T-helper 2 cell treated with Interferon-gamma antibody and Interleukin-4, amounts not matched to agents 5 μg/mL and 100 μg/mL, for 36 hours (primary cell): ENCODE measurements around the gene HMHB1.

Experiments
- DNase-seq: peaks from one replicate; pipeline ENCODE4 v3.0.0; 2021; ENCODE audit warnings: low spot score
- H3K27ac Mint-ChIP-seq: one replicate; pipeline ENCODE4 v1.8.0; 2021; ENCODE audit warnings: mild to moderate bottlenecking, mixed read lengths
- H3K27me3 Mint-ChIP-seq: one replicate; pipeline ENCODE4 v1.8.0; 2021; ENCODE audit warnings: low read depth, mixed read lengths
- H3K36me3 Mint-ChIP-seq: one replicate; pipeline ENCODE4 v1.8.0; 2021; ENCODE audit warnings: low read depth, mixed read lengths
- H3K4me1 Mint-ChIP-seq: one replicate; pipeline ENCODE4 v1.8.0; 2021; ENCODE audit warnings: low read depth, mixed read lengths
- H3K4me3 Mint-ChIP-seq: one replicate; pipeline ENCODE4 v1.8.0; 2022; ENCODE audit warnings: mild to moderate bottlenecking, moderate library complexity, mixed read lengths
- H3K9me3 Mint-ChIP-seq: one replicate; pipeline ENCODE4 v1.8.0; 2021; ENCODE audit warnings: mixed read lengths

Gene HMHB1

DNA sequence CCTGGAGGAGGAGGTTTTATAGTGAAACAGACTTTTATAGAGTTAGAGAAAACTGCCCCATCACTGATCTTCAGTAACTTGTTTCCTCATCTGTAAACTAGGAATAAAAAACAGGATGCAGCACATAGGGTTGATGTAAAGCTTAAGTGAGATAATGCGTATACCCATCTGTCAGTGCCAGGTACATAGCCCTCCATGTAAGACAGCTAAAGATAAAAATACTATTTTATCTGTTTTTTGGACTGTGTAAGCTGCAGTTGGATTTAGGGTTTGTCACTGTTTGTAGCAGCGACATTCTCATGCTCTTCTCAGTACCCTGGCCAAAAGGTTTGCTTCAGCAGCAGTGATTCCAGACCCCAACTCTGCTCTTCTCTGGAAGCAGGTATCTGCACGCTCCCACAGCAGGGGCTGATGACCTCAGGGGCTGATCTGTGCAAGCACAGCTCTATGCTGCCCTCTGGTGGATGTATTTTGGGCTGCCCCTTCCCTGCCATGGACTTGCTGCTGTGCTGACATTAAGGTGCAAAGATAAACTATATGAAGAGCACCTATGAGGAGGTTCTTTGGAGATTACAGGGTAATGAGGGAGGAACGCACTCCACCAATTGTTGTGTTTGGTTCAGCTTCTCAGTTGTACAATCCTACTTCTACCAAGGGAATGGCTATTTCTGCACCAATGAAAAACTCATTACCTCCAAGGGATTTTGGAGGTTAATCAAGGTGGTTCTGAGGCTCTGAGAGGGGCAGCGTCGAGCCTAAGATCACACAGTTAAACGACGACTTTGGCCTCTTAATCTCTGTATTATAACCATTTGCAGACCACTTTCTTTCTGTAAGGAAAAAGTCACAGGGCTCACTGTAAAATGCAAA, 13.1 kb downstream of the HMHB1 start:
- Mint-ChIP-seq H3K4me3 (no peak overlapping the region), H3K9me3 (no peaks in the 10 kb centered on the region), H3K36me3 (no peaks in the 10 kb centered on the region), H3K27me3 (no peaks in the 10 kb centered on the region), H3K27ac (no peak overlapping the region), H3K4me1 (peaks cover 18% of the 10 kb centered on the region)
- peak; percentile 76 for DNase-seq

DNA sequence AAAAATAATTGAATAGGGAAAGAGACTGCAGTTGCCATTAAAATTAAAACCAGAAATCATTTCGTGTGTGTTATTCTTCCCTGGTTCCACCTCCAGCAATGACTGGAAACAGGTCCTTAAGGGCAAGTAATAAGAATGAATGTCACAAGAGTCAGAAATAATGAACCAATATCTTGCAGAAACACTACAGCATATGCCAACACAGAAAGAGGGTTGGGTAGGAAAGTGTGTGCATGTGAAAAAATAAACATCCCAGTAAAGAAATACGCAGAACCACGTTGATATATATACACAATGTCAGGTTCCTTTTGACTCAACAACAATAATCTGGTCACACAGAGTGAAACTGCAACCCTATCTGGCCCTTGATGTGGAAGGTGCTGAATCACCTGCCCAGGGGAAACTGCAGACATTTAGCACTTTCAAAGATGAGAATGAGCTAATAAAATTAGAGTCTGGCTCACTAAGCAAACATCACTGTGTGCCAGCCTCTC, 15.0 kb downstream of the HMHB1 start:
- peak; percentile 70 for DNase-seq
- peaks cover 2% of the 10 kb centered on the region for H3K27me3 Mint-ChIP-seq
- no peaks in the 10 kb centered on the region for H3K36me3 Mint-ChIP-seq
- H3K9me3 Mint-ChIP-seq, result no peaks in the 10 kb centered on the region
- H3K4me1 Mint-ChIP-seq, result peaks cover 18% of the 10 kb centered on the region
- no peak overlapping the region for H3K4me3 Mint-ChIP-seq
- H3K27ac Mint-ChIP-seq, result no peak overlapping the region

DNA sequence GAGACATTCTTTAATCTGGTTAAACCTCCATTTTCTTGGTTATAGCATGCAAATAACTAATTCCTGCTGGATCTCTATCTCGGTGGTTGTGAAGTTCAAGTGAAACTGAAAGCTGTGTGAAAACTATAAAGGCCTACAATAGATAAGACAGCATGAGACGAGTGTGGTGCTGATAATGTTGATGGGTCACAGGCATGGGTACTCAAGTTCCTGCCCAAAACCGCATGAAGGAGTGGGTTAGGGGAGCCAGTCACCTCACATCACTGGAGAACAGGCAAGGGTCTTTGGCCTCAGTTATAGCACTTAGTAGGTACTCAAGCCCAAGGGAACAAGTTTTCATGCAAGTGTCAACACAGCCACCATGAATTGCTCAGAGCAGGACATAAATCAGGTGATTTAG, 16.7 kb downstream of the HMHB1 start:
- H3K27ac Mint-ChIP-seq, result peak overlapping the region; percentile 41
- peak overlapping the region; percentile 72 for H3K4me3 Mint-ChIP-seq
- no peaks in the 10 kb centered on the region for H3K36me3 Mint-ChIP-seq
- H3K9me3 Mint-ChIP-seq, result no peaks in the 10 kb centered on the region
- peaks cover 2% of the 10 kb centered on the region for H3K27me3 Mint-ChIP-seq
- peak; percentile 55 for DNase-seq
- H3K4me1 Mint-ChIP-seq, result peaks cover 18% of the 10 kb centered on the region

DNA sequence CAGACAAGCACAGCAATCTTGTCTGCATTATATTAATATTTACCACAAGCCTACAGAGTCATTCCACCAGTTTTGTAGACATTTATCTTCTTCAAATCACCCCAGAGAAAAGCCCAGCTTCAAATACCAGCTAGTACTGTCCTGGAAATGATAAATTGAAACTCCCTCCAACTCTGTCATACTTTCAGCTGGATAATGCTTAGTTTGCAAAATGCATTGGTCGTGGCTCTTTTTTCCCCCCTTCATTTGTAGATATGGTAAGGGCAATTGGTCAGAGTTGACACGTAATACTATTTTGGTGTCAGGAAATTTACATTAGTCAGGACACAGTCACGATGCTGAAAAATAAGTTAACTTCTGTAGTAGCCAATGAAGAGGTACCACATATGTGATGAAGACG, 21.2 kb downstream of the HMHB1 start:
- Mint-ChIP-seq H3K27me3 (peaks cover 2% of the 10 kb centered on the region), H3K27ac (no peak overlapping the region), H3K4me3 (no peak overlapping the region), H3K4me1 (peaks cover 7% of the 10 kb centered on the region), H3K36me3 (no peaks in the 10 kb centered on the region), H3K9me3 (no peaks in the 10 kb centered on the region)
- no peak for DNase-seq

DNA sequence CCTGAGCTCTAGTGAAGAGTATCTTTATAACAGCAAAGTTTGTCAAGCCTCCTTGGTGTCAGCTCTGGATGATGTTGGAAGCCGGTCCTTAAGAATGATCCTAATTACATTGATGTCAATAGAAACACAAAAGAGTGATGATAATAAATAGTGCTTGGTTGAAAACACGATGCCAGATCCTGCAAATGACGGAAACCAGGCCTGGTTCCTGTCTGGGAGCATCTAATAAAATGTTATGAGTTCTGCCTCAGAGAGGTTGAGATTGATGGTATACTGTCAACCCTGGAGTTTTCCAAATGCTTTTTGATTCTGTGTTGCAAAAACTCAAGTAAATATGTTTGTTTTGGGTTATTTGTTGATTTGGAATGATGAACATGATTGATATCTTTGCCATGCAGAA, 23.3 kb downstream of the HMHB1 start:
- no peak overlapping the region for H3K27ac Mint-ChIP-seq
- DNase-seq, result no peak
- no peaks in the 10 kb centered on the region for H3K9me3 Mint-ChIP-seq
- peaks cover 7% of the 10 kb centered on the region for H3K27me3 Mint-ChIP-seq
- no peaks in the 10 kb centered on the region for H3K4me1 Mint-ChIP-seq
- no peak overlapping the region for H3K4me3 Mint-ChIP-seq
- no peaks in the 10 kb centered on the region for H3K36me3 Mint-ChIP-seq

DNA sequence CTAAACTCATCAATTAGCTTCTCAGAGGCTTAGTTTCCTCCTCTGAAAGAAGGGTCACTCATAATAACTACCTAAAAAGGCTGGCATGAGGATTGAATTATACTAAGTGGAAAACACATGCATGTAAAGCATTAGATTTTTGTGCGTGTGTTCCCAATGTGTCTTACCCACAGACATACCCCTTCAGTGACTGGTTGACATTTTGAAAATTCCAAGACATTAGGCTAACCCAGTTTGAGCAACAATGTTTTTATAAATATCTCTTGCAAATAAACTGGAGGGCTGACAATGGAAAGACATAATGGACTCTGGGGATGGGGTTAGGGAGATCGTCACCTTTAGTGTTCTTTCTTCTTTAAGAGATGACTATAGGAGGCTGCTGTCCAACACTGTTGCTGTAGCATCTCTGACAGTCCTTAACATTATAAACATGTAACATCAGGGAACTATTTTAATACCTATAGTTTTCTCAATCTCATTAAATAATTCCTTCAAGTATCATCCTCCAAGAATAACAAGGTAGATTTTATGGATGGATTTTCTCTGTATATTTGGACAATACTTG, 24.3 kb downstream of the HMHB1 start:
- Mint-ChIP-seq H3K9me3 (no peaks in the 10 kb centered on the region), H3K27ac (no peak overlapping the region), H3K4me1 (no peaks in the 10 kb centered on the region), H3K36me3 (no peaks in the 10 kb centered on the region), H3K4me3 (no peak overlapping the region), H3K27me3 (peaks cover 12% of the 10 kb centered on the region)
- DNase-seq, result no peak

DNA sequence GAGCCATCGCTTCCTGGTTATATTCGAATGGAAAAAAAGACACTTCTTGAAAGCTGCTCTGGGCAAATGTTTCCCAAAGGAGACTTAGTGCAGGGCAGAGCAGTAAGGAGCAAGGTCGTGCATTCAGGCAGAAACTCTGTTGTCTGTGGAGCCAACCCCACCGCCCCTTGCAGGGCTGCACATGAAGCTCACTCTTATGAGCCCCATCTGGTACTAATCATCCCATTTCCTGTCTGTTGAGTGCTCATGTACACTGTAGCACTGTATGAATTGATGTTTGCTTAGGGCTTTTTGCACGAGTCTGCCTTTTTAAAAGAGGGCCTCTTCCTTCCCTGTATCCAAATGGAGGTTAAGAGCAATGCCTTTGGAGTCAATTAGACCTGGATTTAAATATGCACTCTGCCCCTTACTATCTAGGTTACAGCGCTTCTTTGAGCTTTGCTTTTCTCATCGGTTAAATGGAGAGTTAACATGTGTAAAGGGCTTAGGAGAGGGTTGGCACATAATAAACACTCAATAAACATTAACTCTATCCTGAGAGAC, 25.4 kb downstream of the HMHB1 start:
- no peaks in the 10 kb centered on the region for H3K36me3 Mint-ChIP-seq
- H3K27ac Mint-ChIP-seq, result no peak overlapping the region
- no peak for DNase-seq
- peaks cover 15% of the 10 kb centered on the region for H3K27me3 Mint-ChIP-seq
- H3K4me1 Mint-ChIP-seq, result no peaks in the 10 kb centered on the region
- no peaks in the 10 kb centered on the region for H3K9me3 Mint-ChIP-seq
- no peak overlapping the region for H3K4me3 Mint-ChIP-seq

DNA sequence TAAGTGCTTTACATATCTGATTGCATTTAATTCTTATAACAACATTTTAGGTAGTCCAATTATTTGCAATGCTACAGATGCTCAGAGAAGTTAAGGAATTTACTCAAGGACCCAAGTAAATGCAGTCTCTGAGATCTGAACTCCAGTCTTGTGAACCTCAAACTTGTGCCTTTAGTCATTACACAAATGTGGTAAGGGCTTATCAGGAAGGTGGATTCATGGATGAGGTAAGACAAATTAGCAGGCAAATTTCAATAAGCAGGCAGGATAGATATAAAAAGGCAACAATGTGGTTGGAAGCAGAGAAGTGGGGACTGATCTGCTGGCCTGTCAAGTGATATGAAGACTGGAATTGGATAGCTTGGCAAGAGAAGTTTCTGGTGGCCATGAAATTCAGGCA, 29.5 kb downstream of the HMHB1 start:
- H3K36me3 Mint-ChIP-seq, result no peaks in the 10 kb centered on the region
- H3K9me3 Mint-ChIP-seq, result no peaks in the 10 kb centered on the region
- peaks cover 20% of the 10 kb centered on the region for H3K27me3 Mint-ChIP-seq
- no peak overlapping the region for H3K27ac Mint-ChIP-seq
- DNase-seq, result no peak
- no peak overlapping the region for H3K4me3 Mint-ChIP-seq
- no peaks in the 10 kb centered on the region for H3K4me1 Mint-ChIP-seq

DNA sequence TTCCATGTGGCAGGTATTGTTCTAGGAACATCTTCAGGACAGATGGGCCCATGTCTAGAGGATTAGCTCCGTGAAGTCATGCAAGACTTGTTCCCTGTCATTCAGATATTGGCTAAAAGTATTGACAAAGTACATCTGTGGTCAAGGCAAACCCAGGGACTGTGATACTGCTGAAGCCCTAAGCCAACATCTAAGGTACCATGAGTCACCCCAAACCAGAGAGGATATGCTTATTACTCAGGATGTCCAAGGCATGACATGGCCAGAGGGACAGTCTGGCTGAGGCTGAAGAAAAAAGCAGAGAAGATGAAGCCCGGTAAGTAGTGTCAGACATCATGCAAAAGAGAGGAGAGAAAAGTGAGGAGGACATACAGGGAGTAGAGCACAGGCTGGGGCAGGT, 31.0 kb downstream of the HMHB1 start:
- no peak for DNase-seq
- H3K36me3 Mint-ChIP-seq, result no peaks in the 10 kb centered on the region
- H3K9me3 Mint-ChIP-seq, result no peaks in the 10 kb centered on the region
- no peak overlapping the region for H3K27ac Mint-ChIP-seq
- no peaks in the 10 kb centered on the region for H3K4me1 Mint-ChIP-seq
- peaks cover 20% of the 10 kb centered on the region for H3K27me3 Mint-ChIP-seq
- H3K4me3 Mint-ChIP-seq, result no peak overlapping the region

DNA sequence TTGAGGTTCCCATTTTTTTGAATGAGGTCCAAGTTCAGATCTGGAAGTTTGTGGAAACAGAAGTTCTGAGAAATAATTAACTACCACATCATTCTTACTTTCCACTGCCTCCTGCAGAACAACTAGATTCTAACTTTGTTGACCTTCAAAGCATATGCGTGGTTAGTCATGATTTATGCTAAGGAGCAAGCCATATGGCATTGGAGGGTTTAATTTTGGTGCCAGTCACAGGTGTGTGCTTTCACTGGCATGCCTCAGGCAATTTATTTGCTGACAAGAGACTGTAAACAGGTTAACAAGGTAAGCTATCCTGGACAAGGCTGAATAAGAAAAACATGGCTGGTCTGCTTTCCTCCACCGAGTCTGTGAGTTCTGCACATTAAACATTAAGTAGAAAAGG, 31.5 kb downstream of the HMHB1 start:
- Mint-ChIP-seq H3K27ac (no peak overlapping the region), H3K4me3 (no peak overlapping the region), H3K9me3 (no peaks in the 10 kb centered on the region), H3K36me3 (no peaks in the 10 kb centered on the region), H3K27me3 (peaks cover 20% of the 10 kb centered on the region), H3K4me1 (no peaks in the 10 kb centered on the region)
- DNase-seq, result no peak

DNA sequence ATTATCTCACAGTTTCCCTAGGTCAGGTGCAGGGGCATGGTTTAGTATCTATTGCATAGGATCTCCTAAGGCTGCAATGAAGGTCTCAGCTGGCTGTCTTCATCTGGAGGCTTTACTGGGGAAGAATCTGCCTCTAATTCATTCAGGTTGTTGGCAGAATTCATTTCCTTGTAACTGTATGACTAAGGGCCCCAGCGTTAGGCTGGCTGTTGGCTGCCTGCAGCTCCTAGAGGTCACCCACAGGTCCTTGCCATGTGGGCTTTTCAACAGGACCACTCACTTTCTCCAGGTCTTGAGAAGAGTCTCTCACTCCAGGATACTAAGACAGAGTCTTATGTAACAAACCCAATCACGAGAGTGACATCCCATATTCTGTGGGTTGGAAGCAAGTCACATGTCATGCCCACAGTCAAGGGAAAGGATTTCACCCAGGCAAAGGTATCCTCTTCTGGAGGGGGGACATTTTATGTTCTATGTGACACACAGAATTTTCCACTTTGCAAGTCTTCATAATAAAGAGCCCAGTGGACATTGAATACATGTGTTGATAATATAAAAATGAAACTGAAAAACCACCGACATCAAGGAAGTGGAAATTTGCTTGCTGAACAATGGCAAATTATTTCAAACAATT, 38.2 kb downstream of the HMHB1 start:
- no peak overlapping the region for H3K27ac Mint-ChIP-seq
- no peaks in the 10 kb centered on the region for H3K36me3 Mint-ChIP-seq
- peaks cover 3% of the 10 kb centered on the region for H3K27me3 Mint-ChIP-seq
- no peaks in the 10 kb centered on the region for H3K9me3 Mint-ChIP-seq
- DNase-seq, result no peak
- peaks cover 4% of the 10 kb centered on the region for H3K4me1 Mint-ChIP-seq
- peak overlapping the region; percentile 32 for H3K4me3 Mint-ChIP-seq

DNA sequence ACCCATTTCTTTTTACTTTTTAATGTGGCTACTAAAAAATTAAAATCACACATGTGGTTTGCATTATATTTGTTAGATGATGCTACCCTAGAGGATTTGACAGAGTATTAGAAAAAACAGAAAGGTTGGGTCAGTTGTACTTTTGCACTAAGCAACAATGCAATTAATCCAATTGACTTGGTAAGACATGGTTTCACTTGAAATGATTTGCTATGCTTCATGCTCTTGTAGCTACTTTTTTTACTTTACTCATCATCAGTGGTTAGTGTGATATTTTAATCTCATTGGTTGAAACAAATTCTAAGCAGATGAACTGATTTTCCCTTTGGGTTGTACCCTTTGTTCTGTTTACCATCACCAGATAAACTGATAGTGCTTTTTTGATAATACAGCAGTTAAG, 39.4 kb downstream of the HMHB1 start:
- Mint-ChIP-seq H3K4me1 (peaks cover 4% of the 10 kb centered on the region), H3K27ac (no peak overlapping the region), H3K4me3 (no peak overlapping the region), H3K36me3 (no peaks in the 10 kb centered on the region), H3K27me3 (peaks cover 3% of the 10 kb centered on the region), H3K9me3 (no peaks in the 10 kb centered on the region)
- no peak for DNase-seq

DNA sequence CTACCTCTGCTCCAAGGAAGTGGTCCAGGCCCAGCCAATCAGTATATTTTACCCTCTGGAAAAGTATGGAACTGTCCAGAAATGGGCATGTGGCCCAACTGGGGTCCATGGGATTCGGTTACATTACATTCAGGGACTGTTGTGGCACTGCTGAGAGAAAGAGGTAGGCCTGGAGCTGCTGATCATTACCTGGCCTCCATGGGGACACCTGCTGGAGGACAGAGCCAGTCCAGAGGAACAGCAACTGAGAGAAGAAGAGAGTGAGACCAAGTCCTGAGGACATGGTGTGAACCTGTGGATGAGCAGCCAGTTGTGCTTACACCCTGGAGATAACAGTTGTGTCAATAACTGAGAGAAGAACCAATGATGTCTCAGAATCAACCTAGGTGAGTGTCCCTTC, 48.2 kb downstream of the HMHB1 start:
- no peaks in the 10 kb centered on the region for H3K27me3 Mint-ChIP-seq

DNA sequence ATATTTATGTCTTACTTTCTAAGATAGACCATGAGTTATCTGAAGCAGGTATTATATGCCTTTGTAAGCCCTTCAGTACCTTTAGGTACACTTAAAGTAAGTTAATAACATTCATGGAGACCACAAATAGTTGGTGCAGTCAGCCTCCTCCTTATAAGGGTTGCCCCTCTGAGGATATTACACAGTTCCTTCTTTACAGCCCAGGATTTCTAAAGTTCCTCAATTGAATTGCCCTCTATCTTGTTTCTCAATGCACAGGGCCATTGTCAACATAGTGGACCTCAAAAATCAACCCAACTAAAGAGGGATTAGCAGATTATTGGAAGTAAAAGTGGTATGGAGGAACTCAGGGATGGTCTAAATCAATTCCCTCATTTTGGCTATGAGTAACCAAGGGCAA, 50.3 kb downstream of the HMHB1 start:
- H3K36me3 Mint-ChIP-seq, result no peaks in the 10 kb centered on the region
- H3K4me3 Mint-ChIP-seq, result no peak overlapping the region
- H3K27me3 Mint-ChIP-seq, result no peaks in the 10 kb centered on the region
- no peaks in the 10 kb centered on the region for H3K4me1 Mint-ChIP-seq
- no peak for DNase-seq
- no peak overlapping the region for H3K27ac Mint-ChIP-seq
- no peaks in the 10 kb centered on the region for H3K9me3 Mint-ChIP-seq

More for the DNA sequence above, 48.2 kb downstream of the HMHB1 start:
- Mint-ChIP-seq H3K9me3 (no peaks in the 10 kb centered on the region), H3K4me3 (no peak overlapping the region), H3K4me1 (no peaks in the 10 kb centered on the region), H3K36me3 (no peaks in the 10 kb centered on the region), H3K27ac (no peak overlapping the region)
- DNase-seq, result no peak
